H9 (cell line): ENCODE results near the gene STX16. TPM values are rescaled to one million over a fixed set of nuclear protein-coding genes. Genes with fewer than 3 reads are reported as not detected.

Experiments
- DNase-seq: peaks from one replicate; pipeline ENCODE4 v3.0.0-alpha.2; 2017
- H2AFZ ChIP-seq: one replicate; pipeline ENCODE4 v1.6.1; 2013; ENCODE audit warnings: mild to moderate bottlenecking, low read length, control low read depth, moderate library complexity
- H2AK5ac ChIP-seq: 2 replicates; pipeline ENCODE4 v1.6.1; 2013; ENCODE audit warnings: low read length, control low read depth, mixed read lengths; ENCODE audit not compliant: insufficient read length
- H2BK120ac ChIP-seq: one replicate; pipeline ENCODE4 v1.6.1; 2013; ENCODE audit warnings: low read depth, mild to moderate bottlenecking, low read length, control low read depth, inconsistent platforms; ENCODE audit not compliant: poor library complexity, severe bottlenecking
- H2BK12ac ChIP-seq: 2 replicates; pipeline ENCODE4 v1.6.1; 2013; ENCODE audit warnings: low read length, control low read depth, mixed read lengths, low read depth; ENCODE audit not compliant: insufficient read length
- H2BK15ac ChIP-seq: 2 replicates; pipeline ENCODE4 v1.6.1; 2013; ENCODE audit warnings: low read depth, low read length, control low read depth
- H2BK20ac ChIP-seq: one replicate; pipeline ENCODE4 v1.6.1; 2013; ENCODE audit warnings: low read depth, mild to moderate bottlenecking, low read length, control low read depth, inconsistent platforms; ENCODE audit not compliant: poor library complexity, severe bottlenecking
- H2BK5ac ChIP-seq: 2 replicates; pipeline ENCODE4 v1.6.1; 2013; ENCODE audit warnings: low read length, control low read depth, mixed read lengths; ENCODE audit not compliant: insufficient read length
- H3K14ac ChIP-seq: 2 replicates; pipeline ENCODE4 v1.6.1; 2013; ENCODE audit warnings: low read length, control low read depth; ENCODE audit not compliant: insufficient read depth
- H3K18ac ChIP-seq: 2 replicates; pipeline ENCODE4 v1.6.1; 2013; ENCODE audit warnings: low read depth, mild to moderate bottlenecking, mixed read lengths, low read length, control low read depth; ENCODE audit not compliant: insufficient read length
- H3K23ac ChIP-seq: 2 replicates; pipeline ENCODE4 v1.6.1; 2013; ENCODE audit warnings: low read length, control low read depth, mixed read lengths, low read depth; ENCODE audit not compliant: insufficient read length
- H3K23me2 ChIP-seq: 2 replicates; pipeline ENCODE4 v1.6.1; 2013; ENCODE audit warnings: low read depth, mild to moderate bottlenecking, mixed read lengths, low read length, control low read depth; ENCODE audit not compliant: insufficient read length, poor library complexity, severe bottlenecking
- H3K27ac ChIP-seq: 2 replicates; pipeline ENCODE4 v1.5.1; 2013; ENCODE audit warnings: low read length, control low read depth, mixed read lengths, low read depth; ENCODE audit not compliant: insufficient read length
- H3K27me3 ChIP-seq: 2 replicates; pipeline ENCODE4 v1.6.1; 2013; ENCODE audit warnings: low read length, control low read depth, inconsistent platforms; ENCODE audit not compliant: insufficient read depth
- H3K4ac ChIP-seq: 2 replicates; pipeline ENCODE4 v1.6.1; 2013; ENCODE audit warnings: low read depth, mild to moderate bottlenecking, control low read depth, inconsistent platforms, low read length, moderate library complexity
- H3K4me1 ChIP-seq: 2 replicates; pipeline ENCODE4 v1.6.1; 2013; ENCODE audit warnings: low read length, control low read depth, inconsistent platforms; ENCODE audit not compliant: insufficient read depth
- H3K4me2 ChIP-seq: 2 replicates; pipeline ENCODE4 v1.6.1; 2013; ENCODE audit warnings: low read length, control low read depth, mixed read lengths; ENCODE audit not compliant: insufficient read length, insufficient read depth
- H3K56ac ChIP-seq: 2 replicates; pipeline ENCODE4 v1.6.1; 2013; ENCODE audit warnings: low read depth, mild to moderate bottlenecking, mixed read lengths, low read length, control low read depth; ENCODE audit not compliant: insufficient read length
- H3K79me1 ChIP-seq: 2 replicates; pipeline ENCODE4 v1.6.1; 2013; ENCODE audit warnings: low read depth, mild to moderate bottlenecking, moderate library complexity, low read length, control low read depth, inconsistent platforms; ENCODE audit not compliant: insufficient read depth, poor library complexity, severe bottlenecking
- H3K79me2 ChIP-seq: 2 replicates; pipeline ENCODE4 v1.6.1; 2013; ENCODE audit warnings: low read length, control low read depth, inconsistent platforms; ENCODE audit not compliant: insufficient read depth
- H3K9ac ChIP-seq: 2 replicates; pipeline ENCODE4 v1.6.1; 2013; ENCODE audit warnings: low read length, control low read depth, mixed read lengths; ENCODE audit not compliant: insufficient read length; ENCODE audit errors: extremely low read depth
- H3K9me3 ChIP-seq: one replicate; pipeline ENCODE4 v1.6.1; 2013; ENCODE audit warnings: low read depth, low read length, inconsistent platforms; ENCODE audit not compliant: control insufficient read depth
- H3T11ph ChIP-seq: one replicate; pipeline ENCODE4 v1.6.1; 2013; ENCODE audit warnings: mild to moderate bottlenecking, low read length, control low read depth, inconsistent platforms
- H4K20me1 ChIP-seq: one replicate; pipeline ENCODE4 v1.6.1; 2013; ENCODE audit not compliant: control insufficient read depth, insufficient read length, insufficient read depth
- H4K5ac ChIP-seq: 2 replicates; pipeline ENCODE4 v1.6.1; 2013; ENCODE audit warnings: low read depth, mild to moderate bottlenecking, mixed read lengths, low read length, control low read depth; ENCODE audit not compliant: insufficient read length
- H4K8ac ChIP-seq: replicated peaks from 2 replicates; pipeline ENCODE4 v1.6.1; 2013; ENCODE audit warnings: low read length, control low read depth, mixed read lengths, low read depth; ENCODE audit not compliant: insufficient read length
- H4K91ac ChIP-seq: 2 replicates; pipeline ENCODE4 v1.6.1; 2013; ENCODE audit warnings: low read depth, mild to moderate bottlenecking, moderate library complexity, mixed read lengths, low read length, control low read depth; ENCODE audit not compliant: insufficient read length
- H3K27ac Mint-ChIP-seq, 3 experiments: 2 replicates in 2 of 3; 3 replicates in 1 of 3; pipeline ENCODE4 v1.8.0; 2020 to 2021; ENCODE audit warnings: mixed read lengths in 3 of 3, mild to moderate bottlenecking in 1 of 3, moderate library complexity in 1 of 3
- H3K27me3 Mint-ChIP-seq: 2 replicates; pipeline ENCODE4 v1.8.0; 2021; ENCODE audit warnings: low read depth, mild to moderate bottlenecking, moderate library complexity, mixed read lengths
- H3K36me3 Mint-ChIP-seq, 3 experiments: 2 replicates in 2 of 3; 3 replicates in 1 of 3; pipeline ENCODE4 v1.8.0; 2020 to 2021; ENCODE audit warnings: low read depth in 3 of 3, mixed read lengths in 3 of 3; ENCODE audit not compliant: insufficient read depth in 1 of 3
- H3K4me1 Mint-ChIP-seq, 2 experiments: 2 replicates each; pipeline ENCODE4 v1.8.0; 2020; ENCODE audit warnings: mixed read lengths in 2 of 2
- H3K4me3 Mint-ChIP-seq, 2 experiments: 2 replicates in 1 of 2; 3 replicates in 1 of 2; pipeline ENCODE4 v1.8.0; 2020 to 2021; ENCODE audit warnings: mild to moderate bottlenecking in 2 of 2, mixed read lengths in 2 of 2, moderate library complexity in 1 of 2
- H3K9me3 Mint-ChIP-seq, 2 experiments: 2 replicates in 1 of 2; 3 replicates in 1 of 2; pipeline ENCODE4 v1.8.0; 2020; ENCODE audit warnings: mild to moderate bottlenecking in 2 of 2, mixed read lengths in 2 of 2, moderate library complexity in 1 of 2
- WGBS: extraction: QIAGEN DNeasy Blood & Tissue Kit; methylation state at CpG from one replicate; pipeline ENCODE4 v1.1.7; 2013; ENCODE audit warnings: missing lambda C conversion rate, low lambda C conversion rate, mixed read lengths; ENCODE audit not compliant: insufficient read length; ENCODE audit errors: extremely low coverage; 5-methylcytosine and 5-hydroxymethylcytosine counted together
- total RNA-seq: library from RNA; stranded (reverse); gene quantifications from 2 replicates; pipeline ENCODE4 v1.2.1, GENCODE V29; 2021
- TF ChIP-seq, protein P1 (sequence below): fragments of 200-600 bp; sonication (generic); conservative IDR thresholded peaks from 3 replicates; pipeline ENCODE4 v1.8.0; 2021; ENCODE audit warnings: antibody characterized with exemption, mild to moderate bottlenecking

STX16 gene
- total RNA-seq, 1 experiment from 2014 or later: 87.8 TPM

DNA sequence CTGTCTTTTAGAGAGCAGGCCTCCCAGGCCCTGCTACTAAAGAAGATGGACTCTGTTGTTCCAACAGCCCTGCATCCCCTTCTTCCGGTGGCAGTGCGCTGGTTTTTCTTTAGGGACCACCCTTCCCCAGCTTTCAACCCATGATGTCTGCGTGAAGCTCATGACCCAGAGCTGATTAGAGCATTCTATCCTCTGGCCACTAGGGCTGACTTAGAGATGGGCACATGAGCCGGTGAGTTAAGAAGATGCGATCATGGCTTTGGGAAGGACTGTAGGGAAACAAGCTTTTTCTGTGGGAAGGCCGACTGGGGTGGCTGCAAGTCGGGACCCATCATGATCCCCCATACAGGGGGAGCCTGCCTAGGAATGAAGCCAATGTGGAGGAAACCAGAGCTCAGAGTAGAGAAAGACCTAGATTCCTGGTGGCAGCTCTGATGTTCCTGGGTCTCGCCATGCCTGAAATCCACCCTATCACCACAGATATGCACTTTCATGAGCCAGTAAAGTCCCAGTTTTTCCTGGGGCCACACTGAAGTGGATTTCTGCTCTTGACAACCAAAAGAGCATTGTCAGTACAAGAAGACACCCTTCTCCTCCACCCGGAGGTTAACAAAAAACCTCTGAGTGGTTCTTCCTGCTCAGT, 29.1 kb upstream of the STX16 start:
- TF ChIP-seq, protein P1, sequence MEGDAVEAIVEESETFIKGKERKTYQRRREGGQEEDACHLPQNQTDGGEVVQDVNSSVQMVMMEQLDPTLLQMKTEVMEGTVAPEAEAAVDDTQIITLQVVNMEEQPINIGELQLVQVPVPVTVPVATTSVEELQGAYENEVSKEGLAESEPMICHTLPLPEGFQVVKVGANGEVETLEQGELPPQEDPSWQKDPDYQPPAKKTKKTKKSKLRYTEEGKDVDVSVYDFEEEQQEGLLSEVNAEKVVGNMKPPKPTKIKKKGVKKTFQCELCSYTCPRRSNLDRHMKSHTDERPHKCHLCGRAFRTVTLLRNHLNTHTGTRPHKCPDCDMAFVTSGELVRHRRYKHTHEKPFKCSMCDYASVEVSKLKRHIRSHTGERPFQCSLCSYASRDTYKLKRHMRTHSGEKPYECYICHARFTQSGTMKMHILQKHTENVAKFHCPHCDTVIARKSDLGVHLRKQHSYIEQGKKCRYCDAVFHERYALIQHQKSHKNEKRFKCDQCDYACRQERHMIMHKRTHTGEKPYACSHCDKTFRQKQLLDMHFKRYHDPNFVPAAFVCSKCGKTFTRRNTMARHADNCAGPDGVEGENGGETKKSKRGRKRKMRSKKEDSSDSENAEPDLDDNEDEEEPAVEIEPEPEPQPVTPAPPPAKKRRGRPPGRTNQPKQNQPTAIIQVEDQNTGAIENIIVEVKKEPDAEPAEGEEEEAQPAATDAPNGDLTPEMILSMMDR: peak; percentile 41; the same call in 2 of the 3 replicates
- H3K27me3 Mint-ChIP-seq: peaks cover 41% of the 10 kb centered on the region
- Histone ChIP-seq H2BK15ac (no peak overlapping the region), H3K27me3 (no peaks in the 10 kb centered on the region; the same call in 1 of the 2 replicates), H3K4me2 (no peak overlapping the region), H3K56ac (no peak overlapping the region), H4K8ac (no peak overlapping the region), H2BK5ac (no peak overlapping the region), H3K4ac (no peak overlapping the region), H2BK120ac (no peak overlapping the region), H2AFZ (no peak overlapping the region), H3K27ac (no peak overlapping the region), H3K9me3 (peaks cover 15% of the 10 kb centered on the region), H3K23me2 (no peaks in the 10 kb centered on the region), H2BK20ac (no peak overlapping the region), H3T11ph (no peak overlapping the region), H2AK5ac (no peak overlapping the region), H4K5ac (no peak overlapping the region), H3K79me2 (no peaks in the 10 kb centered on the region), H3K18ac (no peak overlapping the region), H3K23ac (no peak overlapping the region), H3K4me1 (no peaks in the 10 kb centered on the region), H2BK12ac (no peak overlapping the region), H4K91ac (no peak overlapping the region), H3K9ac (no peak overlapping the region), H3K14ac (no peak overlapping the region), H4K20me1 (no peaks in the 10 kb centered on the region), H3K79me1 (no peaks in the 10 kb centered on the region)
- DNase-seq: no peak
- H3K36me3 Mint-ChIP-seq: peaks cover 4 to 27% (median 6%) of the 10 kb centered on the region in 3 experiments; a peak in 6 of 7 replicates
- H3K4me3 Mint-ChIP-seq: no peak overlapping the region
- H3K27ac Mint-ChIP-seq: no peak overlapping the region
- no CpG with 5 or more reads among the region's 9 CpGs for WGBS
- peaks cover 8 to 32% of the 10 kb centered on the region in 2 experiments for H3K9me3 Mint-ChIP-seq
- H3K4me1 Mint-ChIP-seq: peaks cover 17 to 21% of the 10 kb centered on the region in 2 experiments
